Head of caudate nucleus (tissue), 42 donors: ENCODE measurements around the gene CCDC85B.
A peak's percentile ranks its signal among the peaks of the same experiment; 100 is the strongest.

Experiments
- DNase-seq, 42 donors: peaks; one replicate each; pipeline versions ENCODE4 v3.0.0 to v3.0.0-alpha.2; 2020 to 2021; ENCODE audit warnings: mixed read lengths in 7 of 42
- intact Hi-C: fragments of 100-400 bp; cut with DNase I; formaldehyde crosslinking; loops from one replicate; pipeline ENCODE4 v1.15.0; 2022

Gene CCDC85B

DNA sequence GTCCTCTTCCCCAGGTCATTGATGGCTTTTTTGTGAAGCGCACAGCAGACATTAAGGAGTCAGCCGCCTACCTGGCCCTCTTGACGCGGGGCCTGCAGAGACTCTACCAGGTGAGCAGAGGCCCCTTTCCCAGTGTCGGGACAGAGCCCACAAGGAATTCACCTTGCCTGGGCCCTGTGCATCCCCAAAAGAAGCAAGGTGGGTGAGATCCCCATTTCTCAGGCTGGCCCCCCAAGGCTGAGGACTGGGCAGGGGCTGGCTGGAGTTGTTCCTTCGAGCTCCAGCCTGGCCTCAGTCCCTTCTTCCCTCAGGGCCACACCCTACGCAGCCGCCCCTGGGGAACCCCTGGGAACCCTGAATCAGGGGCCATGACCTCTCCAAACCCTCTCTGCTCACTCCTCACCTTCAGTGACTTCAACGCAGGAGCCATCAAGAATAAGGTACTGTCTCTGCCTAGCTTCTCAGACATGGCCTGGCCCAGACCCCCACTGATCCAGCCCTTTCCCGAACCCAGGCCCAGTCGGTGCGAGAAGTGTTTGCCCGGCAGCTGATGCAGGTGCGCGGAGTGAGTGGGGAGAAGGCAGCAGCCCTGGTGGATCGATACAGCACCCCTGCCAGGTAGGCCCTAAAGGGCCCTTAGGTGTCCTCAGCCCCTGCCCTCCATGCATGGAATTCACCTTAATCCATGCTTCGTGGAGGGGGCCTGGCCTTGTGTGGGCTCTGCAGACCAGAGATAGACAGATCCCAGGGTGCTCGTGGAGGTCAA lies 25.6 kb upstream of the CCDC85B start:
- no peak for DNase-seq
- intact Hi-C loops: loop anchor here (5.0 kb wide), 1 partner anchor 97 kb away; the partner anchor contains the start of gene SART1

DNA sequence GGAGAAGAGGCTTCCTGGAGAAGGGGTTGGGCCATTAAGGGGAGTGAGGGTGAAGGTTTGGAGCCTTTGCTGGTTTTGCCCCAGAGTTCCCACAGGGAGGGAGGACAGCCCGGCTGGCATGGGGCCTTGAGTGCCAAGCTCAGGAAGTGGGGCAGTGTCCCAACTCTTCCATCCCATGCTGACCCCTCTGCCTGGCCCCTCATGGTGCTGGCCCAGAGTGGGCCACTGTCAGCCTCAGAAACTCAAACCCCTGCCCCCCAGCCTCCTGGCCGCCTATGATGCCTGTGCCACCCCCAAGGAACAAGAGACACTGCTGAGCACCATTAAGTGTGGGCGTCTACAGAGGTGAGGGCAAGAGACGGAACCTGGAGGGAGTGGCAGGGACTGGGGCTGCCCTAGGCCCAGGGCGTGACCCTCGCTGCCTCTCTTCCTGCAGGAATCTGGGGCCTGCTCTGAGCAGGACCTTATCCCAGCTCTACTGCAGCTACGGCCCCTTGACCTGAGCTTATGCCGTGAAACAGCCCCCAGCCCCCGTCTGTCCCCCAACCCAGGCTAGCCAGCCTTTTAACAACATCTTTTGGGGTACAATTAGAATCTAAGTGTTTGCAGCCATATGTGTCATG lies 24.8 kb upstream of the CCDC85B start:
- no peak for DNase-seq

GRCh38 chr11:65866509-65867283 lies 23.8 kb upstream of the CCDC85B start:
- intact Hi-C loops: no loop called here
- no peak for DNase-seq

More for the DNA sequence above, 24.8 kb upstream of the CCDC85B start:
- intact Hi-C loops: no loop called here

DNA sequence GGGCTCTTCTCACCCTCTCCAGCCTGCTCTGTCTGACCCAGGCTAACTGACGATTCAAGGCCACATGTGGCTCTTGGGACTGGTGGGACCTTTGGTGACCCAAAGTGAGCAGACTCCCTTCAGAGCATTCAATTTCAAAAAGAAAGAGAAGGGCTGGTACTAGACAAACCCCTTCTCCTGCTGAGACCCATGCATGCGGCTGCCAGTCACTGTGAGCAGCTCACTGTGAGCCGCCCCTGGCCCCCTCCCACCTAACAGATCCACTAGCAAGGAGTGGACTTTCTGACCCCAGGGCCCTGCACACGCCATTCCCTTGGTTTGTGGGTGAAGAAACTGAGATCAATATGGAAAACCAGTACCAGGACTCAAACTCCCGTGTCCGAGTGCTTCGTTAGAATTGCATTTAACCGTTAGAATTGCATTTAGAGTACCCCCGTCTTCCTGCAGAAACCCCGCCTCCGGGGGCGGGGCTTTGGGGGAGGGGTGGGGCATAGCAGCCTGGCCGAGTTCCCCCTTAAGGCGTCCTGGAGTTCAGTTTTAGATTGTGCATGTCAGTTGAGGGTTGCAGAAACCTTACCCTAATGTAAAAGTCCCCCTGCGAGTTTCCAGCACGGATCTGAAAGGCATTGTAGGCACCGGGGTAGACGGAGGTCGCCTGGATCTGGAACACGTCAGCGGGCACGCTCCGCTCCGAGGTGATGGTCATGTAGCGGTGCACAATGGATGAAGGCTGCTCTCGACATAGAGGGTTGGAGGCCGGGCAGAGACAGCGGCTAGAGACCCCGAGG lies 23.0 kb upstream of the CCDC85B start:
- intact Hi-C loops: no loop called here
- no peak for DNase-seq

DNA sequence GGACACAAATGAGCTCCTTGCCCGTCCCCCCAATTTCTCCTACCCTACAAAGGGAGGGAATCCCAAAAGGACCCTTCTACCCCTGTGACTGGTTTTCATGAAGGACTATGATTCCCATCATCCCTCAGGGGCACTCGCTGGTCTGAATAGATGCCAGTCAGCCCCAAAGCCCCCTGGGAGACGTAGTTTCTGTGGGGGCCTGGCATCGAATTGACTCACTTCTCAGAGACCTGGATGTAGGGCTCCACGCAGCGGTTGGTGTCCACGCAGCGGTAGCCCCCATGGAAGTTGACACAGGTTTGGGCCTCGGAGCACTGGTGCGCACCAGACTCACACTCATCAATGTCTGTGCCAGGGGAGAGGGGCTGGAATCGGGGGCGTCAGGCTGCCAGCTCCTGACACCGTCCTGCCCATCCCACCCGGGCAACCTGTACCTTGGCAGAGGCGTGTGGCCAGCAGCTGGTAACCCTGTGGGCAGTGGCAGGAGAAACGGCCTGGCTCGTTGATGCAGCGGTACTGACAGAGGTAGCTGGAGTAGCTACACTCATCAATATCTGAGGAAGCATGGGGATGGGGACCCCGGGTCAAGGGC lies 22.3 kb upstream of the CCDC85B start:
- peak in 13 of 42 donors; percentile 19 to 64 (median 51) for DNase-seq

GRCh38 chr11:65868907-65869306 lies 21.6 kb upstream of the CCDC85B start:
- DNase-seq: no peak
- intact Hi-C loops: no loop called here

More for the DNA sequence above, 22.3 kb upstream of the CCDC85B start:
- intact Hi-C loops: no loop called here

GRCh38 chr11:65869643-65870306 lies 20.7 kb upstream of the CCDC85B start:
- intact Hi-C loops: no loop called here
- no peak for DNase-seq

DNA sequence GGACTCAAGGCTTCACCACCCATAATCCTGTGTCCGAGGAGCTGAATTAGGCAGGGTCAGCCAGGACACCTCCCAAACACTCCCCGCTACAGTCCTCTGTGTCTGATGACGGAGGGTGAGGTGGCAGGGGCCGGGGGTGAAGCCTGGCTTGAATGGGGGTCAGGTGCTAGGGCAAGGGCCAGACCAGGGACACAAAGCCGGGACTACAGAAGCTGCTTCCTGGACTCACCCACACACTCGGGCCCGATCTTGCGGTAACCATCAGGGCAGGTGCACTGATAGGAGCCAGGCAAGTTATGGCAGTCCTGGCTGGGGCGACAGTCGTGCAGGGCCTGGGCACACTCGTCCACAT lies 20.2 kb upstream of the CCDC85B start:
- intact Hi-C loops: no loop called here
- no peak for DNase-seq

DNA sequence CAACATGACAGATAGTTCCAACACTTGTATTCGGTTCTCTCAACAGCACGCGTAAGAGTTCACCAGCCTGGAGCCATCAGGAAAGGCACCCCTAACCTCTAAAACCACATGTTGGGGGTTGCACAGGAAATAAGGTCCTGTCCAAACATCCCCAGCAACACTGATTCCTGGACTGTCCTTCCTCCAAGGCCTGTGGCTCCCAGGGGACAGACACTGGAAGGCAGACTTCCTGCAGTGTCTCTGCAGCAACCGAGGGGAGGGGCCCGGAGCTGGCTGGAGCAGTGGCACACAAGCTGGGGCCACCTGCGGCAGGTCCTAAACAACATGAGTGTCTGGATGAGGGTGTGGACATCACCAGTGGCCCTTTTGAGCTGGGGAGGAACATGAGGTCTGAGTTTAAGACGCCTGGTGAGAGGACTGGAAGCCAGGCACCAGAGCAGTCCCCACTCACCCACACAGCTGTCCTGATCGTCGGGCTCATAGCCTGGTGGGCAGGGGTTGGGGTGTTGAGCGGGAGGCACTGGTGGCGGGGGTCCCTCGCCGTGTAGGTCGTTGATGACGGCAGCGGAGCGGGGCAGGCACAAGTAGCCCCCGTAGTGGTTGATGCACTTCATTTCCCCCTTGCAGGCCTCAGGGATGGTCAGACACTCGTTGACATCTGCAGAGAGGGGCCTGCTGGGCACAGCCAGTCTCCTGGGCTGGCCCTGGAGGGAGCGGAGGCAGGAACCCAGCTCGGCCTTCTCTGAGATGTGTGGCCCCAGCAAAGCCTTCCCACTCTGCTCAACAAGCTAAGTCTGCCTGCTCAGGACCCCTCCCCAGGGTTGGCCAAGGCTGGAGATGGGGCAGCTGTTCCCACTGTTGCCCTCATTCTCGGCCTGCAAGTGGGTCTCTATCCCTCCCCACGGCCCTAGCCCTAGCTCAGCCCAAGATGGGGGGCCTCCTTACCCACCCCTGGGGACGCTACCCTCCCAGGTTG lies 19.5 kb upstream of the CCDC85B start:
- DNase-seq: no peak
- intact Hi-C loops: no loop called here

GRCh38 chr11:65871811-65872548 lies 18.5 kb upstream of the CCDC85B start:
- DNase-seq: peak in 2 of 42 donors; percentile 13 to 15
- intact Hi-C loops: no loop called here

DNA sequence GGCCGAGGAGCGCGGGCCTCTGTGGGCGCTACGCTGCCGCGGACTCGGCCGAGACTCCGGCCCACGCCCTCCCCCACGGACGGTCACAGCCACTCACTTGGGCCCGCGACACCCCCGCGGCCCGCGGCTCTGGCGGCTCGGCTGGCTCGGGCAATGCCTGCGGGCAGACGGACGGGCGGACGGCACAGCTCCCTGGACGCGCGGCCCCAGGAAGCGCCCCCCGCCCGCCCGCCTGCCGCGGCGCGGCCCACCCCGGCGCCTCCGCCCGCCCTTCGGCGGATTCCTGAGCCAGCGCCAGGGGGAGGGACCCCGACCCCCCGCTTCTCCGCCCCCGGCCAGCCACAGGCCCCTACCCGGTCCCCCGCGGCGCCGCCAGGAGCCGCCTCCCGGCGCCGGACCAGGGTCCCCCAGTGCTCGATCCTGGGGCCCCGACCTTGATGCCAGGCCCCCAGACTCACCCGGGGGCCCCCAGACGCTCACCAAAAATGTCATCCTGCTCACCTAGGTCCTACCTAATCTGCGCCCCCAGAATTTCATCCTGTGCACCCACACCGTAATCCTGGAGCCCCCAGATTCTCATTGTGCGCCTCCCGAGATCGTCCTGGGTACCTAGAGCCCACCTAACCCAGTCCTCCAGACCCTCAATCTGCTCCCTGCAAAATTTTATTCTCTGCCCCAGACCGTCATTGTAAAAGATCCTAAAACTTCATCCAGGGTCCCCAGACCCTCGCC lies 17.7 kb upstream of the CCDC85B start, which contains the start of gene EFEMP2:
Gene EFEMP2 (minus strand): TSS at position 215 of the 732 bp plus-strand sequence. CDS start 446 bp downstream, outside the sequence.
- DNase-seq: peak in 4 of 42 donors; percentile 20 to 48 (median 36)
- intact Hi-C loops: no loop called here

- intact Hi-C loops: no loop called here
- peak; percentile 84 to 98 (median 95) for DNase-seq
Observed at GRCh38 chr11:65873318-65874156, 16.9 kb upstream of the CCDC85B start.

DNA sequence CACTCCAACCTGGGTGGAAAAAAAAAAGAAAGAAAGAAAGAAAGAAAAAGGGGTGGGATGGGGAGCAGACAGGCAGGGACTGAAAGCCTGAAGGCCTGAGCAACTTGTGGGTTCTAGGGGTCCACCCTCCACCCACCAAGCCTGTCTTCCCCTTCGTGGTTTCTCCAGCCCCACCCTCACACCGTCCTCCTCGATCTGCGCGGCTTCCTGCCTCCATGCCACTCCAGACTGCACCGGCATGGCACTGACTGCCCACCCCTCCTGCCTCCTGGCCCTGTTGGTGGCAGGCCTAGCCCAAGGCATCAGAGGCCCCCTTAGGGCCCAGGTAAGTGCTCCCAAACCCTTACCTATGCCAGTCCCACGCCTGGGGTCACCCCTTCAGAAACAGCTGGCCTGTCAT lies 10.9 kb upstream of the CCDC85B start, which contains the start of gene CTSW:
Gene CTSW (plus strand): TSS at position 221 of the 400 bp plus-strand sequence. CDS start 18 bp downstream, at position 239.
- intact Hi-C loops: loop anchor here (5.0 to 10.0 kb wide), 2 partner anchors 38 to 115 kb away; partner anchors contain the start of genes C11orf68 and DRAP1
- no peak for DNase-seq

DNA sequence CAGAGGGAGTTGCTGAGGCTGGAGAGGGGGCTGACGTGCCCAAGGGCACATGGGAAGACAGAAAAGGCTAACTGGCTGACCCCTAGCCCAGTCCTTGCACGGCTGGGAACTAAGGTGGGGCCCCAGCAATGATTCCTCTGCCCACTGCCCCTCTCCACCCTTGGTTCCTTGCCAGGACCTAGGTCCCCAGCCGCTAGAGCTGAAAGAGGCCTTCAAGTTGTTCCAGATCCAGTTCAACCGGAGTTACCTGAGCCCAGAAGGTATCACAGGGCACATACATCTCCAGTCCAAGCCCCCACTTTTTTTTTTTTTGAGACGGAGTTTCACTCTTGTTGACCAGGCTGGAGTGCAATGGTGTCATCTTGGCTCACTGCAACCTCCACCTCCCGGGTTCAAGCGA lies 10.4 kb upstream of the CCDC85B start:
- intact Hi-C loops: loop anchor here (5.0 to 10.0 kb wide), 2 partner anchors 37 to 115 kb away; partner anchors contain the start of genes C11orf68 and DRAP1
- DNase-seq: no peak
